Prostate gland (tissue), 2 donors: ENCODE data around the gene MYO5C.

Source experiments
- POLR2A ChIP-seq: fragments of 450-650 bp; IDR thresholded peaks from one replicate; pipeline ENCODE4 v1.6.1; 2016; ENCODE audit warnings: antibody characterized with exemption, mild to moderate bottlenecking
- POLR2AphosphoS5 ChIP-seq: sonication (generic); formaldehyde crosslinking; IDR thresholded peaks from one replicate; pipeline ENCODE4 v1.6.1; 2017; ENCODE audit warnings: antibody characterized with exemption
- TF ChIP-seq, protein P1 (sequence below), 4 experiments: fragments of 200-600 bp in 2 of 4; fragments of 450-650 bp in 2 of 4; sonication (generic) in 2 of 4; IDR thresholded peaks; 1 replicate in 3 of 4; 2 replicates in 1 of 4; pipeline ENCODE4 v1.5.1; 2016 to 2019; ENCODE audit warnings: antibody characterized with exemption in 4 of 4, mild to moderate bottlenecking in 2 of 4, moderate library complexity in 2 of 4

DNA sequence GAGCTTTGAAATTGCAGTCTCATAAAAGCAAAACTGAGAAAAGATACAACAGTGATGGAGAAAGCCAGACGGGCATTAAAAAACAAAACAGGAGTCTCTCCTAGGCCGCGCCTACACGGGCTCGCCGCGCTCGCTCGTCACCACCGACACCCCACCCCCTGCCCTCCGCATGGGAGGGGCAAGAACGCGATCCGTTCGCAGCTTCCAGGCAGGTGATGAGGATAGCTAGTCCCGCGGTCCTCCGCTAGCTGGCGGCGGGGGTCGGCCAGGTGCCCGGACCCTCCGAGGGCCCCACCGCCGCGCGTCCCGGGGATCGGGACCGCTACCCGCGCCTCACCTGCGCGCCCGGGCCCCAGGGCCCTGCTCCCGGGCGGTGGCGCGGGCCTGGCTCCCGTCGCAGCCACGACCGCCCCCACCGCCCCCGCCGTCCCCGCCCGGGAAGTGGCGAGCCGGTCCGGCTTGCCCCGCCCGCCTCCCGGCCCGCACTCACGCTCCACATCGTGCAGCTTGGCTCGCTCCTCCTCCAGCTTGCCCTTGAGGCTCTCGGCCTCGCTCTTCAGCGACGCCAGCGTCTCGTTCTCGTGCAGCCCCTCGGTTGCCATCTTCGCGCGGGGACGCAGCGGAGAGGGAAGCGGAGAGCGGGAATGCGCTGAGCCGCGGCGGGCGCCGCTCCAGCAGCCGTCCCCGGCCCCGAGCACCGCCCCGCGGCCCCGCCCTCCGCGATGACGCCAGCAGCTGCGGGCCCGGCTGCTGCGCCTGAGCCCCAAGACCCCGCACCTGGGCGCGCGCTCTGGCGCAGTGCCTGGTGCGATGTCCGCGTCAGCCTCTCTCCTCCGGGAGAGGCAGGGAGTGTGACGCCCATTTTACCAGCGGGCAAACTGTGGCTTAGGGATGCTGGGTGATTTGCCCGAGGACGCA lies 116.1 kb downstream of the MYO5C start:
- TF ChIP-seq POLR2AphosphoS5 (peak; percentile 76), POLR2A (peak; percentile 78)
- TF ChIP-seq, protein P1, sequence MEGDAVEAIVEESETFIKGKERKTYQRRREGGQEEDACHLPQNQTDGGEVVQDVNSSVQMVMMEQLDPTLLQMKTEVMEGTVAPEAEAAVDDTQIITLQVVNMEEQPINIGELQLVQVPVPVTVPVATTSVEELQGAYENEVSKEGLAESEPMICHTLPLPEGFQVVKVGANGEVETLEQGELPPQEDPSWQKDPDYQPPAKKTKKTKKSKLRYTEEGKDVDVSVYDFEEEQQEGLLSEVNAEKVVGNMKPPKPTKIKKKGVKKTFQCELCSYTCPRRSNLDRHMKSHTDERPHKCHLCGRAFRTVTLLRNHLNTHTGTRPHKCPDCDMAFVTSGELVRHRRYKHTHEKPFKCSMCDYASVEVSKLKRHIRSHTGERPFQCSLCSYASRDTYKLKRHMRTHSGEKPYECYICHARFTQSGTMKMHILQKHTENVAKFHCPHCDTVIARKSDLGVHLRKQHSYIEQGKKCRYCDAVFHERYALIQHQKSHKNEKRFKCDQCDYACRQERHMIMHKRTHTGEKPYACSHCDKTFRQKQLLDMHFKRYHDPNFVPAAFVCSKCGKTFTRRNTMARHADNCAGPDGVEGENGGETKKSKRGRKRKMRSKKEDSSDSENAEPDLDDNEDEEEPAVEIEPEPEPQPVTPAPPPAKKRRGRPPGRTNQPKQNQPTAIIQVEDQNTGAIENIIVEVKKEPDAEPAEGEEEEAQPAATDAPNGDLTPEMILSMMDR (IDR thresholded peaks at IDR 0.05), result peak in 2 of 4 experiments; percentile 17 to 24
